WTC11 (cell line): ENCODE measurements around the gene NAV3. TPM values are rescaled to one million over a fixed set of nuclear protein-coding genes. Genes with fewer than 3 reads are reported as not detected.
A peak's percentile ranks its signal among the peaks of the same experiment; 100 is the strongest.

ENCODE experiments used
- ATAC-seq: fragments of 200-7000 bp; cut with Tn5 transposase; 2 replicates; pipeline ENCODE4 v1.10.0; 2021; ENCODE audit warnings: mild to moderate bottlenecking, moderate library complexity
- CTCF ChIA-PET: fragments of 300-600 bp; sonication (Branson Sonifier 250); formaldehyde crosslinking; loops from one replicate; lab custom pipeline; 2021; ENCODE audit warnings: antibody characterized with exemption; lab: Charles Lee
- POLR2A ChIA-PET: fragments of 350-600 bp; sonication (Branson Sonifier 250); formaldehyde crosslinking; loops from one replicate; lab custom pipeline; 2021; ENCODE audit warnings: antibody characterized with exemption; lab: Charles Lee
- DNase-seq: peaks from one replicate; pipeline ENCODE4 v3.0.0; 2021; ENCODE audit warnings: low spot score
- H3K27ac Mint-ChIP-seq: 2 replicates; pipeline ENCODE4 v1.8.0; 2021; ENCODE audit warnings: mixed read lengths
- H3K27me3 Mint-ChIP-seq: 2 replicates; pipeline ENCODE4 v1.8.0; 2021; ENCODE audit warnings: low read depth, mild to moderate bottlenecking, moderate library complexity, mixed read lengths
- H3K36me3 Mint-ChIP-seq: 2 replicates; pipeline ENCODE4 v1.8.0; 2021; ENCODE audit warnings: mixed read lengths
- H3K4me1 Mint-ChIP-seq: 2 replicates; pipeline ENCODE4 v1.8.0; 2022; ENCODE audit warnings: mixed read lengths
- H3K4me3 Mint-ChIP-seq: 2 replicates; pipeline ENCODE4 v1.8.0; 2021; ENCODE audit warnings: mild to moderate bottlenecking, moderate library complexity, mixed read lengths
- H3K9me3 Mint-ChIP-seq: 2 replicates; pipeline ENCODE4 v1.8.0; 2021; ENCODE audit warnings: mixed read lengths
- ARID4B ChIP-seq: sonication (generic); formaldehyde crosslinking; IDR thresholded peaks from 2 replicates; pipeline ENCODE4 v1.8.0; 2023; ENCODE audit warnings: missing genetic modification reagents, mild to moderate bottlenecking, borderline replicate concordance
- ATF1 ChIP-seq: sonication (generic); formaldehyde crosslinking; IDR thresholded peaks from 2 replicates; pipeline ENCODE4 v1.8.1; 2023; ENCODE audit warnings: mild to moderate bottlenecking, moderate library complexity, missing genetic modification reagents
- ATF3 ChIP-seq: sonication (generic); formaldehyde crosslinking; conservative IDR thresholded peaks from 2 replicates; pipeline ENCODE4 v1.8.1; 2022; ENCODE audit warnings: mild to moderate bottlenecking, missing genetic modification reagents
- CTCF ChIP-seq: fragments of 200-600 bp; IDR thresholded peaks from 2 replicates; pipeline ENCODE4 v1.8.0; 2022; ENCODE audit warnings: antibody characterized with exemption
- ETV6 ChIP-seq: sonication (generic); formaldehyde crosslinking; IDR thresholded peaks from 2 replicates; pipeline ENCODE4 v1.8.1; 2022; ENCODE audit warnings: mild to moderate bottlenecking, missing genetic modification reagents
- FOXK1 ChIP-seq: sonication (generic); formaldehyde crosslinking; IDR thresholded peaks from 2 replicates; pipeline ENCODE4 v1.8.0; 2022; ENCODE audit warnings: mild to moderate bottlenecking, moderate library complexity, missing genetic modification reagents
- GRHL2 ChIP-seq: fragments of 250-450 bp; sonication (Bioruptor Pico); IDR thresholded peaks from 2 replicates; pipeline ENCODE4 v1.8.0; 2022; ENCODE audit warnings: mild to moderate bottlenecking, moderate library complexity; ENCODE audit not compliant: insufficient replicate concordance, severe bottlenecking
- JUN ChIP-seq: sonication (generic); formaldehyde crosslinking; IDR thresholded peaks from 2 replicates; pipeline ENCODE4 v1.8.0; 2023; ENCODE audit warnings: mild to moderate bottlenecking, missing genetic modification reagents
- KAT7 ChIP-seq: sonication (generic); formaldehyde crosslinking; IDR thresholded peaks from 2 replicates; pipeline ENCODE4 v1.8.1; 2023; ENCODE audit warnings: missing genetic modification reagents, mild to moderate bottlenecking, borderline replicate concordance
- MYBL2 ChIP-seq: sonication (generic); formaldehyde crosslinking; IDR thresholded peaks from 2 replicates; pipeline ENCODE4 v1.8.1; 2023; ENCODE audit warnings: mild to moderate bottlenecking, moderate library complexity, missing genetic modification reagents
- NFE2L1 ChIP-seq: sonication (generic); formaldehyde crosslinking; IDR thresholded peaks from 2 replicates; pipeline ENCODE4 v1.8.1; 2023; ENCODE audit warnings: missing genetic modification reagents
- NR2C2 ChIP-seq: sonication (generic); formaldehyde crosslinking; IDR thresholded peaks from 2 replicates; pipeline ENCODE4 v1.8.0; 2022; ENCODE audit warnings: mild to moderate bottlenecking, missing genetic modification reagents
- SP1 ChIP-seq: sonication (generic); formaldehyde crosslinking; conservative IDR thresholded peaks from 2 replicates; pipeline ENCODE4 v1.8.1; 2022; ENCODE audit warnings: missing genetic modification reagents
- TCF7 ChIP-seq: sonication (generic); formaldehyde crosslinking; IDR thresholded peaks from 2 replicates; pipeline ENCODE4 v1.8.0; 2022; ENCODE audit warnings: mild to moderate bottlenecking, low read depth, missing genetic modification reagents, moderate library complexity
- TEAD4 ChIP-seq: sonication (generic); formaldehyde crosslinking; IDR thresholded peaks from 2 replicates; pipeline ENCODE4 v1.8.0; 2022; ENCODE audit warnings: mild to moderate bottlenecking, missing genetic modification reagents
- ZNF219 ChIP-seq: sonication (generic); formaldehyde crosslinking; IDR thresholded peaks from 2 replicates; pipeline ENCODE4 v1.8.0; 2023; ENCODE audit warnings: missing genetic modification reagents, mild to moderate bottlenecking, borderline replicate concordance
- ZNF416 ChIP-seq: fragments of 250-450 bp; sonication (Bioruptor Pico); IDR thresholded peaks from 2 replicates; pipeline ENCODE4 v1.9.0; 2021; ENCODE audit warnings: mild to moderate bottlenecking, inconsistent platforms
- ZNF423 ChIP-seq: fragments of 250-450 bp; sonication (Bioruptor Pico); IDR thresholded peaks from 2 replicates; pipeline ENCODE4 v2.1.2; 2022; ENCODE audit warnings: mild to moderate bottlenecking, moderate library complexity
- total RNA-seq: library from RNA; stranded (reverse); gene quantifications from 3 replicates; pipeline ENCODE4 v1.2.3, GENCODE V29; 2021
- TF ChIP-seq, protein P1 (sequence below): sonication (generic); formaldehyde crosslinking; IDR thresholded peaks from 2 replicates; pipeline ENCODE4 v1.8.0; 2022; ENCODE audit warnings: mild to moderate bottlenecking, missing genetic modification reagents
- TF ChIP-seq, protein P2 (sequence below): sonication (generic); formaldehyde crosslinking; IDR thresholded peaks from 2 replicates; pipeline ENCODE4 v1.8.1; 2023; ENCODE audit warnings: mild to moderate bottlenecking, missing genetic modification reagents, borderline replicate concordance
- TF ChIP-seq, protein P3 (sequence below): sonication (generic); formaldehyde crosslinking; IDR thresholded peaks from 2 replicates; pipeline ENCODE4 v1.8.1; 2022; ENCODE audit warnings: low read depth, missing genetic modification reagents, borderline replicate concordance
- TF ChIP-seq, protein P4 (sequence below): sonication (generic); formaldehyde crosslinking; conservative IDR thresholded peaks from 2 replicates; pipeline ENCODE4 v1.8.1; 2023; ENCODE audit warnings: mild to moderate bottlenecking, low read depth, missing genetic modification reagents, moderate library complexity

Gene NAV3
- total RNA-seq, 1 experiment from 2014 or later, result 3.3 TPM

DNA sequence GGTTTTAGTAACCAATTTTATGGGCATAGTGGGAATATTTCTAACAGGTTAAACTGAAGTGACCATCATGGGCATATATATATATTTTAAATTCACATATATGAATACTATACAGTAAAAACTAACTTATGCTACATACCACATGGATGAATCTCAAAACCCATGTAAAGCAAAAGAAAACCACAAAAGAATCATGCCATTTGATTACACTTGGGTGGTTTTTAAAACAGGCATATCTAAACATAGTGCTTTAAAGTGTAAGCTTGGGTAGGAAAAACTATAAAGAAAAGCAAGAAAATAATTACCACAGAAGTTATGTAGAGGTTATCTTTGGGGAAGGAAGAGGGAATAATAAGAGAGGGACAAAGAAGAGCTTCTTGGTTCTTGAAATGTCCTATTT, 326.1 kb downstream of the NAV3 start (continued):
- TF ChIP-seq, protein P1, sequence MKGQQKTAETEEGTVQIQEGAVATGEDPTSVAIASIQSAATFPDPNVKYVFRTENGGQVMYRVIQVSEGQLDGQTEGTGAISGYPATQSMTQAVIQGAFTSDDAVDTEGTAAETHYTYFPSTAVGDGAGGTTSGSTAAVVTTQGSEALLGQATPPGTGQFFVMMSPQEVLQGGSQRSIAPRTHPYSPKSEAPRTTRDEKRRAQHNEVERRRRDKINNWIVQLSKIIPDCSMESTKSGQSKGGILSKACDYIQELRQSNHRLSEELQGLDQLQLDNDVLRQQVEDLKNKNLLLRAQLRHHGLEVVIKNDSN, result no peak
- TF ChIP-seq KAT7 (CRISPR knock-in tag) (no peak), SP1 (CRISPR knock-in tag) (no peak), TCF7 (CRISPR knock-in tag) (no peak), ATF1 (CRISPR knock-in tag) (no peak)

DNA sequence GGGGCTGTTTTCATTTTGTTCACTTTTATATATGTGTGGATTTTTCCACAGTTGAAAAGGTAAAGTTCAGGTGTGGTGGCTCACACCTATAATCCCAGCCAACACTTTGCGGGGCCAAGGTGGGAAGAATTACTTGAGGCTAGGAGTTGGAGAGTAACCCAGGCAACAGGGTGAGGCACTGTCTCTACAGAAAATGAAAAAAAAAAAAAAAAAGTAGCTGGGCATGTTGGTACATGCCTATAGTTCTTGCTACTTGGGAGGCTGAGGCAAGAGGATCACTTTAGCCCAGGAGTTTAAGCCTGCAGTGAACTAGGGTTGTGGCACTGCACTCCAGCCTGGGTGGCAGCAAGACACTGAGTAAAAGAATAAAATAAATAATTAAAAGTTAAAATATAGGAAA, 326.5 kb downstream of the NAV3 start:
- Mint-ChIP-seq H3K27me3 (no peaks in the 10 kb centered on the region), H3K4me3 (no peak overlapping the region), H3K4me1 (peaks cover 9% of the 10 kb centered on the region), H3K36me3 (no peaks in the 10 kb centered on the region), H3K27ac (peak overlapping the region; percentile 64; the same call in 1 of the 2 replicates), H3K9me3 (peaks cover 3% of the 10 kb centered on the region; the same call in 1 of the 2 replicates)
- ChIA-PET POLR2A (no interaction called here), CTCF (interaction anchor here (0.5 kb wide), 1 partner anchor 9 kb away, joined by 3 read pairs; no protein-coding TSS in a partner anchor)
- no peak for DNase-seq
- ATAC-seq, result no peak
- TF ChIP-seq ZNF416 (CRISPR knock-in tag) (no peak), JUN (CRISPR knock-in tag) (no peak), GRHL2 (CRISPR knock-in tag) (no peak), FOXK1 (CRISPR knock-in tag) (no peak), ZNF423 (CRISPR knock-in tag) (no peak), NFE2L1 (CRISPR knock-in tag) (no peak), ETV6 (CRISPR knock-in tag) (no peak), ARID4B (no peak), CTCF (no peak), ATF3 (no peak), TEAD4 (CRISPR knock-in tag) (no peak), MYBL2 (no peak), ATF1 (CRISPR knock-in tag) (no peak), NR2C2 (no peak), ZNF219 (CRISPR knock-in tag) (no peak)
- TF ChIP-seq, protein P2, sequence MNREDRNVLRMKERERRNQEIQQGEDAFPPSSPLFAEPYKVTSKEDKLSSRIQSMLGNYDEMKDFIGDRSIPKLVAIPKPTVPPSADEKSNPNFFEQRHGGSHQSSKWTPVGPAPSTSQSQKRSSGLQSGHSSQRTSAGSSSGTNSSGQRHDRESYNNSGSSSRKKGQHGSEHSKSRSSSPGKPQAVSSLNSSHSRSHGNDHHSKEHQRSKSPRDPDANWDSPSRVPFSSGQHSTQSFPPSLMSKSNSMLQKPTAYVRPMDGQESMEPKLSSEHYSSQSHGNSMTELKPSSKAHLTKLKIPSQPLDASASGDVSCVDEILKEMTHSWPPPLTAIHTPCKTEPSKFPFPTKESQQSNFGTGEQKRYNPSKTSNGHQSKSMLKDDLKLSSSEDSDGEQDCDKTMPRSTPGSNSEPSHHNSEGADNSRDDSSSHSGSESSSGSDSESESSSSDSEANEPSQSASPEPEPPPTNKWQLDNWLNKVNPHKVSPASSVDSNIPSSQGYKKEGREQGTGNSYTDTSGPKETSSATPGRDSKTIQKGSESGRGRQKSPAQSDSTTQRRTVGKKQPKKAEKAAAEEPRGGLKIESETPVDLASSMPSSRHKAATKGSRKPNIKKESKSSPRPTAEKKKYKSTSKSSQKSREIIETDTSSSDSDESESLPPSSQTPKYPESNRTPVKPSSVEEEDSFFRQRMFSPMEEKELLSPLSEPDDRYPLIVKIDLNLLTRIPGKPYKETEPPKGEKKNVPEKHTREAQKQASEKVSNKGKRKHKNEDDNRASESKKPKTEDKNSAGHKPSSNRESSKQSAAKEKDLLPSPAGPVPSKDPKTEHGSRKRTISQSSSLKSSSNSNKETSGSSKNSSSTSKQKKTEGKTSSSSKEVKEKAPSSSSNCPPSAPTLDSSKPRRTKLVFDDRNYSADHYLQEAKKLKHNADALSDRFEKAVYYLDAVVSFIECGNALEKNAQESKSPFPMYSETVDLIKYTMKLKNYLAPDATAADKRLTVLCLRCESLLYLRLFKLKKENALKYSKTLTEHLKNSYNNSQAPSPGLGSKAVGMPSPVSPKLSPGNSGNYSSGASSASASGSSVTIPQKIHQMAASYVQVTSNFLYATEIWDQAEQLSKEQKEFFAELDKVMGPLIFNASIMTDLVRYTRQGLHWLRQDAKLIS (CRISPR knock-in tag), result no peak
- TF ChIP-seq, protein P3, sequence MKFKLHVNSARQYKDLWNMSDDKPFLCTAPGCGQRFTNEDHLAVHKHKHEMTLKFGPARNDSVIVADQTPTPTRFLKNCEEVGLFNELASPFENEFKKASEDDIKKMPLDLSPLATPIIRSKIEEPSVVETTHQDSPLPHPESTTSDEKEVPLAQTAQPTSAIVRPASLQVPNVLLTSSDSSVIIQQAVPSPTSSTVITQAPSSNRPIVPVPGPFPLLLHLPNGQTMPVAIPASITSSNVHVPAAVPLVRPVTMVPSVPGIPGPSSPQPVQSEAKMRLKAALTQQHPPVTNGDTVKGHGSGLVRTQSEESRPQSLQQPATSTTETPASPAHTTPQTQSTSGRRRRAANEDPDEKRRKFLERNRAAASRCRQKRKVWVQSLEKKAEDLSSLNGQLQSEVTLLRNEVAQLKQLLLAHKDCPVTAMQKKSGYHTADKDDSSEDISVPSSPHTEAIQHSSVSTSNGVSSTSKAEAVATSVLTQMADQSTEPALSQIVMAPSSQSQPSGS (CRISPR knock-in tag), result no peak
- TF ChIP-seq, protein P4, sequence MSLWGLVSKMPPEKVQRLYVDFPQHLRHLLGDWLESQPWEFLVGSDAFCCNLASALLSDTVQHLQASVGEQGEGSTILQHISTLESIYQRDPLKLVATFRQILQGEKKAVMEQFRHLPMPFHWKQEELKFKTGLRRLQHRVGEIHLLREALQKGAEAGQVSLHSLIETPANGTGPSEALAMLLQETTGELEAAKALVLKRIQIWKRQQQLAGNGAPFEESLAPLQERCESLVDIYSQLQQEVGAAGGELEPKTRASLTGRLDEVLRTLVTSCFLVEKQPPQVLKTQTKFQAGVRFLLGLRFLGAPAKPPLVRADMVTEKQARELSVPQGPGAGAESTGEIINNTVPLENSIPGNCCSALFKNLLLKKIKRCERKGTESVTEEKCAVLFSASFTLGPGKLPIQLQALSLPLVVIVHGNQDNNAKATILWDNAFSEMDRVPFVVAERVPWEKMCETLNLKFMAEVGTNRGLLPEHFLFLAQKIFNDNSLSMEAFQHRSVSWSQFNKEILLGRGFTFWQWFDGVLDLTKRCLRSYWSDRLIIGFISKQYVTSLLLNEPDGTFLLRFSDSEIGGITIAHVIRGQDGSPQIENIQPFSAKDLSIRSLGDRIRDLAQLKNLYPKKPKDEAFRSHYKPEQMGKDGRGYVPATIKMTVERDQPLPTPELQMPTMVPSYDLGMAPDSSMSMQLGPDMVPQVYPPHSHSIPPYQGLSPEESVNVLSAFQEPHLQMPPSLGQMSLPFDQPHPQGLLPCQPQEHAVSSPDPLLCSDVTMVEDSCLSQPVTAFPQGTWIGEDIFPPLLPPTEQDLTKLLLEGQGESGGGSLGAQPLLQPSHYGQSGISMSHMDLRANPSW (CRISPR knock-in tag), result no peak
